ENCODE data around the gene FGD6.

FGD6 gene

GRCh38 chr12:95217377-95218149 is at the start of gene FGD6, which contains the start of gene VEZT:
FGD6 (minus strand) TSS chr12:95217467; CDS start chr12:95217240, 227 bp downstream.
VEZT (plus strand) TSS chr12:95217807; CDS start chr12:95217851, 44 bp downstream.
- TF ChIP-seq ESRRG (CRISPR knock-in tag; IDR thresholded peaks at IDR 0.05) (no peak), SNAI2 (CRISPR knock-in tag; IDR thresholded peaks at IDR 0.05) (peak; percentile 76), ZFP3 (CRISPR knock-in tag; IDR thresholded peaks at IDR 0.05) (peak; percentile 62), GLIS3 (CRISPR knock-in tag; IDR thresholded peaks at IDR 0.05) (peak; percentile 65; the same call in 1 of the 2 replicates), ZNF565 (CRISPR knock-in tag; conservative IDR thresholded peaks at IDR 0.05; ENCODE audit: low read depth) (no peak)
- TF ChIP-seq, protein P1, sequence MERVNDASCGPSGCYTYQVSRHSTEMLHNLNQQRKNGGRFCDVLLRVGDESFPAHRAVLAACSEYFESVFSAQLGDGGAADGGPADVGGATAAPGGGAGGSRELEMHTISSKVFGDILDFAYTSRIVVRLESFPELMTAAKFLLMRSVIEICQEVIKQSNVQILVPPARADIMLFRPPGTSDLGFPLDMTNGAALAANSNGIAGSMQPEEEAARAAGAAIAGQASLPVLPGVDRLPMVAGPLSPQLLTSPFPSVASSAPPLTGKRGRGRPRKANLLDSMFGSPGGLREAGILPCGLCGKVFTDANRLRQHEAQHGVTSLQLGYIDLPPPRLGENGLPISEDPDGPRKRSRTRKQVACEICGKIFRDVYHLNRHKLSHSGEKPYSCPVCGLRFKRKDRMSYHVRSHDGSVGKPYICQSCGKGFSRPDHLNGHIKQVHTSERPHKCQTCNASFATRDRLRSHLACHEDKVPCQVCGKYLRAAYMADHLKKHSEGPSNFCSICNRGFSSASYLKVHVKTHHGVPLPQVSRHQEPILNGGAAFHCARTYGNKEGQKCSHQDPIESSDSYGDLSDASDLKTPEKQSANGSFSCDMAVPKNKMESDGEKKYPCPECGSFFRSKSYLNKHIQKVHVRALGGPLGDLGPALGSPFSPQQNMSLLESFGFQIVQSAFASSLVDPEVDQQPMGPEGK (CRISPR knock-in tag; IDR thresholded peaks at IDR 0.05; ENCODE audit: borderline replicate concordance): no peak
- TF ChIP-seq, protein P2, sequence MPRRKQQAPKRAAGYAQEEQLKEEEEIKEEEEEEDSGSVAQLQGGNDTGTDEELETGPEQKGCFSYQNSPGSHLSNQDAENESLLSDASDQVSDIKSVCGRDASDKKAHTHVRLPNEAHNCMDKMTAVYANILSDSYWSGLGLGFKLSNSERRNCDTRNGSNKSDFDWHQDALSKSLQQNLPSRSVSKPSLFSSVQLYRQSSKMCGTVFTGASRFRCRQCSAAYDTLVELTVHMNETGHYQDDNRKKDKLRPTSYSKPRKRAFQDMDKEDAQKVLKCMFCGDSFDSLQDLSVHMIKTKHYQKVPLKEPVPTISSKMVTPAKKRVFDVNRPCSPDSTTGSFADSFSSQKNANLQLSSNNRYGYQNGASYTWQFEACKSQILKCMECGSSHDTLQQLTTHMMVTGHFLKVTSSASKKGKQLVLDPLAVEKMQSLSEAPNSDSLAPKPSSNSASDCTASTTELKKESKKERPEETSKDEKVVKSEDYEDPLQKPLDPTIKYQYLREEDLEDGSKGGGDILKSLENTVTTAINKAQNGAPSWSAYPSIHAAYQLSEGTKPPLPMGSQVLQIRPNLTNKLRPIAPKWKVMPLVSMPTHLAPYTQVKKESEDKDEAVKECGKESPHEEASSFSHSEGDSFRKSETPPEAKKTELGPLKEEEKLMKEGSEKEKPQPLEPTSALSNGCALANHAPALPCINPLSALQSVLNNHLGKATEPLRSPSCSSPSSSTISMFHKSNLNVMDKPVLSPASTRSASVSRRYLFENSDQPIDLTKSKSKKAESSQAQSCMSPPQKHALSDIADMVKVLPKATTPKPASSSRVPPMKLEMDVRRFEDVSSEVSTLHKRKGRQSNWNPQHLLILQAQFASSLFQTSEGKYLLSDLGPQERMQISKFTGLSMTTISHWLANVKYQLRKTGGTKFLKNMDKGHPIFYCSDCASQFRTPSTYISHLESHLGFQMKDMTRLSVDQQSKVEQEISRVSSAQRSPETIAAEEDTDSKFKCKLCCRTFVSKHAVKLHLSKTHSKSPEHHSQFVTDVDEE (CRISPR knock-in tag; IDR thresholded peaks at IDR 0.05): 0 out of 2 replicates have a peak, but pooled peaks have one; percentile 36
- peak; percentile 89 for ATAC-seq

DNA sequence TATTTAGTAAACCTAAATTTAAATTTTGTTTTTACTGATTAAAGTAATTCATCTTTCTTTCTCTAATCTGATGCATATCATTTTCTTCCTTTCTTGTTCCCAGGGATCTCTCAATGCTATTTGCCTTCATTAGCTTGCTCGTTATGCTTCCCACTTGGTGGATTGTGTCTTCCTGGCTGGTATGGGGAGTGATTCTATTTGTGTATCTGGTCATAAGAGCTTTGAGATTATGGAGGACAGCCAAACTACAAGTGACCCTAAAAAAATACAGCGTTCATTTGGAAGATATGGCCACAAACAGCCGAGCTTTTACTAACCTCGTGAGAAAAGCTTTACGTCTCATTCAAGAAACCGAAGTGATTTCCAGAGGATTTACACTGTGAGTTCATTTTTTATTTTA is 49.0 kb upstream of the FGD6 start:
- TF ChIP-seq, protein P3, sequence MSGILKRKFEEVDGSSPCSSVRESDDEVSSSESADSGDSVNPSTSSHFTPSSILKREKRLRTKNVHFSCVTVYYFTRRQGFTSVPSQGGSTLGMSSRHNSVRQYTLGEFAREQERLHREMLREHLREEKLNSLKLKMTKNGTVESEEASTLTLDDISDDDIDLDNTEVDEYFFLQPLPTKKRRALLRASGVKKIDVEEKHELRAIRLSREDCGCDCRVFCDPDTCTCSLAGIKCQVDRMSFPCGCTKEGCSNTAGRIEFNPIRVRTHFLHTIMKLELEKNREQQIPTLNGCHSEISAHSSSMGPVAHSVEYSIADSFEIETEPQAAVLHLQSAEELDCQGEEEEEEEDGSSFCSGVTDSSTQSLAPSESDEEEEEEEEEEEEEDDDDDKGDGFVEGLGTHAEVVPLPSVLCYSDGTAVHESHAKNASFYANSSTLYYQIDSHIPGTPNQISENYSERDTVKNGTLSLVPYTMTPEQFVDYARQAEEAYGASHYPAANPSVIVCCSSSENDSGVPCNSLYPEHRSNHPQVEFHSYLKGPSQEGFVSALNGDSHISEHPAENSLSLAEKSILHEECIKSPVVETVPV (CRISPR knock-in tag; IDR thresholded peaks at IDR 0.05): no peak
- TF ChIP-seq ESRRG (CRISPR knock-in tag; IDR thresholded peaks at IDR 0.05) (no peak), ZNF8 (CRISPR knock-in tag; IDR thresholded peaks at IDR 0.05) (no peak), ZNF565 (CRISPR knock-in tag; conservative IDR thresholded peaks at IDR 0.05; ENCODE audit: low read depth) (no peak), BACH2 (CRISPR knock-in tag; IDR thresholded peaks at IDR 0.05; ENCODE audit: borderline replicate concordance) (no peak), ZFP30 (CRISPR knock-in tag; IDR thresholded peaks at IDR 0.05) (no peak), CREB5 (CRISPR knock-in tag; IDR thresholded peaks at IDR 0.05; ENCODE audit: low read depth) (no peak), RARB (CRISPR knock-in tag; IDR thresholded peaks at IDR 0.05) (no peak), SNAI2 (CRISPR knock-in tag; IDR thresholded peaks at IDR 0.05) (no peak), ZC3H10 (CRISPR knock-in tag; IDR thresholded peaks at IDR 0.05) (no peak), TCF4 (CRISPR knock-in tag; IDR thresholded peaks at IDR 0.05; ENCODE audit: borderline replicate concordance) (no peak), CSDC2 (CRISPR knock-in tag; IDR thresholded peaks at IDR 0.05) (no peak), PPARA (CRISPR knock-in tag; IDR thresholded peaks at IDR 0.05; ENCODE audit: borderline replicate concordance) (no peak), ARNTL (CRISPR knock-in tag; IDR thresholded peaks at IDR 0.05; ENCODE audit: borderline replicate concordance, low read depth) (no peak), ZNF70 (CRISPR knock-in tag; IDR thresholded peaks at IDR 0.05) (no peak), ZFP3 (CRISPR knock-in tag; IDR thresholded peaks at IDR 0.05) (no peak), OSR1 (CRISPR knock-in tag; IDR thresholded peaks at IDR 0.05) (no peak)
- TF ChIP-seq, protein P2 (CRISPR knock-in tag; IDR thresholded peaks at IDR 0.05): no peak
- TF ChIP-seq, protein P1 (CRISPR knock-in tag; IDR thresholded peaks at IDR 0.05; ENCODE audit: borderline replicate concordance): no peak
- no peak for ATAC-seq
